ENCODE measurements around the gene ALDH1A2.

Gene ALDH1A2

DNA sequence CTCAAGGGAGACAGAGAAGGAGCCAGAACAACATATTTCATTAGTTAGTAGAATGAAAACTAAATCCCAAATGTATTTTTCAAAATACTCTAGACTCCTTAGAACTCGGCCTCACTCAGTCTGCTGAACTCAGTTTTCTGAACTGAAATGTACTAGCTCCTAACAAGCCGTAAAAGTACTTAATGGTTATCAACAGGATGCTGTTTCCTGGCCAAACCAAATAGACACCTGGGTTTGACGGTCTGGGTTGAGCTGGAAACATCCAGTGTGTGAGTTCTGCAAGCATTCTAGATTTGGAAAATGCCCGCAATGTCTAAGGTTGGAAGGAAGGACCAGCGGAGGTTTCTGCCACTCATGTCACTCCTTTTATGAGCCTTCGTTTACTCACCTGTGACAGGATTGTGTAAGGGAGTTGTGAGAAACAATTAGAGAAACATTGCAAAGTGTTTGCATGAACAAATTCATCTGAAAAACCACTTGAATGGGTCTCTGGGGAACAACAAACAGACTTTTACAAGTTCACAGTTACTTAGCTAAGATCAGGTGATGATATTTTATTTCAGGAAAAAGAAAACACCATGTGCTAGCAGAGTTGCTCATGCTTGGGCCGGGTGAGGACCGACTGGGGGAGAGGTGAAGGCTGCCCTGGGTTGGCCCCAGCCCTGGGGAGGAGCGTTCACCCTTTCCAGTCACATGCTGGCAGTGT, 151.0 kb downstream of the ALDH1A2 start:
- DNase-seq (ENCODE audit: low read depth): no peak
- TF ChIP-seq, protein P1, sequence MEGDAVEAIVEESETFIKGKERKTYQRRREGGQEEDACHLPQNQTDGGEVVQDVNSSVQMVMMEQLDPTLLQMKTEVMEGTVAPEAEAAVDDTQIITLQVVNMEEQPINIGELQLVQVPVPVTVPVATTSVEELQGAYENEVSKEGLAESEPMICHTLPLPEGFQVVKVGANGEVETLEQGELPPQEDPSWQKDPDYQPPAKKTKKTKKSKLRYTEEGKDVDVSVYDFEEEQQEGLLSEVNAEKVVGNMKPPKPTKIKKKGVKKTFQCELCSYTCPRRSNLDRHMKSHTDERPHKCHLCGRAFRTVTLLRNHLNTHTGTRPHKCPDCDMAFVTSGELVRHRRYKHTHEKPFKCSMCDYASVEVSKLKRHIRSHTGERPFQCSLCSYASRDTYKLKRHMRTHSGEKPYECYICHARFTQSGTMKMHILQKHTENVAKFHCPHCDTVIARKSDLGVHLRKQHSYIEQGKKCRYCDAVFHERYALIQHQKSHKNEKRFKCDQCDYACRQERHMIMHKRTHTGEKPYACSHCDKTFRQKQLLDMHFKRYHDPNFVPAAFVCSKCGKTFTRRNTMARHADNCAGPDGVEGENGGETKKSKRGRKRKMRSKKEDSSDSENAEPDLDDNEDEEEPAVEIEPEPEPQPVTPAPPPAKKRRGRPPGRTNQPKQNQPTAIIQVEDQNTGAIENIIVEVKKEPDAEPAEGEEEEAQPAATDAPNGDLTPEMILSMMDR (IDR thresholded peaks at IDR 0.05; ENCODE audit: insufficient read depth, low read depth, low read length, missing control alignments): no peak
- no peak overlapping the region for H3K4me3 ChIP-seq (ENCODE audit: low read depth, low read length)

DNA sequence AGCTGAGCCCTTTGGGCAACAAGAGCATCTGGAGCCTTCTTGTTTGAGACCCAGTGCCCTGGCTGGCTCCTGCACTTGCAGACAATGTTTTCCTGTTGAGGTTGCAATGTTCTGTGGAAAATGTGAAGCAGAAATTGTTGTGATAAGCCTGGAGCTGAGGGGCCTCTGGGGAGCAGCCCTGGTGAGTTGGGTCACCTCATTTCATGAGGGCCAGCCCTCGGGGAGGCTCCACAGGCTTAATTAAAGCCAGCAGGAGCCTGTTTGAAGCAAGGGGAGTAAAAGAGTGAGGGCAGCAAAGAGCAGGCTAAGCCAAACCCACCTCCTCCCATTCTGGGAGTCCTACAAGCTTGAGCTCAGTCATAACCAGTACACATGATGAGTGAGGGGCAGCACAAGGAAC, 154.3 kb downstream of the ALDH1A2 start:
- no peak for DNase-seq (ENCODE audit: low read depth)
- TF ChIP-seq, protein P1 (IDR thresholded peaks at IDR 0.05; ENCODE audit: insufficient read depth, low read depth, low read length, missing control alignments): no peak
- no peak overlapping the region for H3K4me3 ChIP-seq (ENCODE audit: low read depth, low read length)

DNA sequence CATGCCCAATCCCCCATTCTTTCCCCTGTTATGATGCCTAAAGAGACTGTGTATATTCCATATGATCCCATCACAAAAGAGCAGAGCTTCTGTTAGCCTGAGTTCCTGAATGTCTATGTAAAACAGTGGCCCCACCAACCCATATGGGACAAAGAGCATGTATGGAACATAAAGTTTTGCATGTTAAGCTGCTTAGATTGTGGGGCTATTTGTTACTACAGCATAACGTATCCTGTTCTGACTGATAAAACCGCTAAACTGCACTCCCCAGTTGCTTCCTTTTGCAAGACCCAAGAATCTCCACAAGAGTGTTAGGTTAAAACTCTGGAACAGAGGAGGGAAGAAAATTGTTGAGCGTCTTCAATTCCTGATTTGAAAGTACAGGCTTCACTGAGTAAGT, 154.8 kb downstream of the ALDH1A2 start:
- TF ChIP-seq, protein P1 (IDR thresholded peaks at IDR 0.05; ENCODE audit: insufficient read depth, low read depth, low read length, missing control alignments): no peak
- no peak for DNase-seq (ENCODE audit: low read depth)
- H3K4me3 ChIP-seq (ENCODE audit: low read depth, low read length): no peak overlapping the region

DNA sequence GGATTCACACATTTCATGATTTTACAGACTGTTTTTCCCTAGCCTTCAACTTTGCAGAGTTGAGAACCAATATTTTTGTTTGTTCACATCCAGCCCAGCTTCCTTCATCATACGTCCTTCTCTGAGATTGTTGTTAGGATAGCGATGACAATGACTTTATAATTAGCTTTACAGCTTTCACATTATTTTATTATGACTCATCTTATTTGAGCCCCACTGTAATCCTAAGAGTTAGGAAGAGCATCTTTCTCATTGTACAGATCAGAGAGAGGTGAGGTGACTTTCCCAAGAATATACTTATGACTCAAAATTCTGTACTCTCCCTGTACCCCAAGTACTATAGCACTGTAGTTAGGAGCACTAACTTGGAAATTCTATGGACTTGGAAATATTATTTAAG, 156.1 kb downstream of the ALDH1A2 start:
- DNase-seq (ENCODE audit: low read depth): no peak

DNA sequence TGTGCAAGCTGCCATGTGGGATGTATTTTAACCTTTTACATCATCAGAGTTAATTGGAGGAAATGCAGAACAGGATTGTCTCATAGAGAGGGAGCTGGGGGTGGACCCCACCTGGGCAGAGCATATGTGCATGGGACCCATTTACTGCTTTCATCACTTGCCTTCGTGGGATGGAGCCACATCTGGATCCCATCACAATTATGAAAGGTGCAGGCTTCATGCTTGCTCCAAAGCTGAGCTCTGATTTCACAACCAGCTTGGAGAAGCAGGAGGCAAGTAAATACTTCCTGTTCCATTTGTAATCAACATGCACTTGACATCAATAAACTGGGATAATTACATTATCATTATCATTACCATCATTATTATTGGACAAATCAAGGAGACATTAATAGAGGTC, 161.9 kb downstream of the ALDH1A2 start:
- no peak overlapping the region for H3K4me3 ChIP-seq (ENCODE audit: low read depth, low read length)
- TF ChIP-seq, protein P1 (IDR thresholded peaks at IDR 0.05; ENCODE audit: insufficient read depth, low read depth, low read length, missing control alignments): no peak
- no peak for DNase-seq (ENCODE audit: low read depth)

More for the DNA sequence above, 156.1 kb downstream of the ALDH1A2 start:
- TF ChIP-seq, protein P1 (IDR thresholded peaks at IDR 0.05; ENCODE audit: insufficient read depth, low read depth, low read length, missing control alignments): no peak
- H3K4me3 ChIP-seq (ENCODE audit: low read depth, low read length): no peak overlapping the region

All from GM12865 (cell line).